Duodenal mucosa (tissue), 2 donors: ENCODE results near the gene TMEM217.
"Not testable (repeated sequence)": the region's sequence is repeated elsewhere in the genome, so short reads cannot be mapped to it uniquely, and the experiment has no call there.

ENCODE experiments used
- H3K27ac ChIP-seq: one replicate; pipeline ENCODE4 v1.7.0; 2013; ENCODE audit warnings: low read depth, low read length
- H3K27me3 ChIP-seq, 2 donors: one replicate each; pipeline ENCODE4 v1.7.0; 2013; ENCODE audit warnings: low read length in 2 of 2, control low read depth in 1 of 2; ENCODE audit not compliant: insufficient read depth in 2 of 2, control insufficient read depth in 1 of 2
- H3K36me3 ChIP-seq, 2 donors: one replicate each; pipeline ENCODE4 v1.7.0; 2013; ENCODE audit warnings: low read length in 2 of 2, control low read depth in 1 of 2; ENCODE audit not compliant: insufficient read depth in 2 of 2, control insufficient read depth in 1 of 2
- H3K4me1 ChIP-seq, 2 donors: one replicate each; pipeline ENCODE4 v1.7.0; 2013; ENCODE audit warnings: low read length in 2 of 2, control low read depth in 1 of 2; ENCODE audit not compliant: insufficient read depth in 2 of 2, control insufficient read depth in 1 of 2
- H3K4me3 ChIP-seq, 2 donors: one replicate each; pipeline ENCODE4 v1.7.0; 2013; ENCODE audit warnings: low read length in 2 of 2, low read depth in 1 of 2
- H3K9ac ChIP-seq, 2 donors: one replicate each; pipeline ENCODE4 v1.7.0; 2013; ENCODE audit warnings: low read length in 2 of 2, low read depth in 1 of 2
- H3K9me3 ChIP-seq, 2 donors: one replicate each; pipeline ENCODE4 v1.7.0; 2013; ENCODE audit warnings: low read length in 2 of 2, control low read depth in 1 of 2; ENCODE audit not compliant: control insufficient read depth in 1 of 2

The TMEM217 gene

GRCh38 chr6:37298958-37299357 lies 41.0 kb upstream of the TMEM217 start:
- H3K27me3 ChIP-seq, result no peaks in the 10 kb centered on the region
- no peaks in the 10 kb centered on the region for H3K4me1 ChIP-seq
- no peak overlapping the region for H3K9ac ChIP-seq
- H3K36me3 ChIP-seq, result peaks cover 24 to 41% of the 10 kb centered on the region in 2 donors
- H3K4me3 ChIP-seq, result no peak overlapping the region
- no peak overlapping the region for H3K27ac ChIP-seq
- no peaks in the 10 kb centered on the region for H3K9me3 ChIP-seq

GRCh38 chr6:37297637-37298036 lies 39.7 kb upstream of the TMEM217 start:
- H3K4me3 ChIP-seq, H3K27me3 ChIP-seq, H3K4me1 ChIP-seq, H3K9me3 ChIP-seq, H3K9ac ChIP-seq, H3K27ac ChIP-seq: not testable (repeated sequence)
- H3K36me3 ChIP-seq, result peaks cover 17 to 36% of the 10 kb centered on the region in 2 donors

GRCh38 chr6:37293426-37293825 lies 35.5 kb upstream of the TMEM217 start:
- Histone ChIP-seq H3K4me3 (no peak overlapping the region), H3K9ac (no peak overlapping the region), H3K27ac (no peak overlapping the region), H3K9me3 (no peaks in the 10 kb centered on the region), H3K4me1 (no peaks in the 10 kb centered on the region), H3K36me3 (peaks cover 23 to 53% of the 10 kb centered on the region in 2 donors), H3K27me3 (no peaks in the 10 kb centered on the region)

- Histone ChIP-seq H3K4me1 (no peaks in the 10 kb centered on the region), H3K9ac (no peak overlapping the region), H3K36me3 (peaks cover 19 to 56% of the 10 kb centered on the region in 2 donors), H3K4me3 (no peak overlapping the region), H3K9me3 (no peaks in the 10 kb centered on the region), H3K27me3 (no peaks in the 10 kb centered on the region), H3K27ac (no peak overlapping the region)
Observed at GRCh38 chr6:37289931-37290330, 32.0 kb upstream of the TMEM217 start.

GRCh38 chr6:37288247-37288646 lies 30.3 kb upstream of the TMEM217 start:
- Histone ChIP-seq H3K9ac (no peak overlapping the region), H3K9me3 (no peaks in the 10 kb centered on the region), H3K27ac (no peak overlapping the region), H3K4me3 (no peak overlapping the region), H3K27me3 (no peaks in the 10 kb centered on the region), H3K4me1 (no peaks in the 10 kb centered on the region), H3K36me3 (peaks cover 36 to 63% of the 10 kb centered on the region in 2 donors)

- Histone ChIP-seq H3K27me3 (no peaks in the 10 kb centered on the region), H3K4me1 (no peaks in the 10 kb centered on the region), H3K36me3 (peaks cover 42 to 67% of the 10 kb centered on the region in 2 donors), H3K4me3 (no peak overlapping the region), H3K9me3 (no peaks in the 10 kb centered on the region), H3K27ac (no peak overlapping the region), H3K9ac (no peak overlapping the region)
Observed at GRCh38 chr6:37287519-37288157, 29.7 kb upstream of the TMEM217 start.

DNA sequence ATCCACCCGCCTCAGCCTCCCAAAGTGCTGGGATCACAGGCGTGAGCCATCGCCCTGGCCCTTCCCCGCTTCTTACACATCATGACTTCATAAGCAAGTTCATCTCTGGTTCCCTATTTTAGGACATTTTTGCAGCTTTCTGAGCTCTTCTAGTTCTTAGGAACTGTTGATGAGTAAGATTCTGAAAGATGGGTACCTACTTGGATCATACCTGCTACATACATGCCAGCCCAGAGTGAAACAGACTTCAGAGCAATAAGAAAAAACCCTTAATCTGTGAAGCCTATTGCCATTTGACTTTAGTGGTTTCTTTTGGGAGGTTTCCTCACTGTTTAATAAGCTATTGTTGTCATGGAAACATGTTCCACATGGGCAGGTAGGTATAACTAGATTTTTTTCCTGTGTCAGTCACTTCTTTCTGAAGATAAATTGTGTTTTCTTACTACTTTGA lies 27.9 kb upstream of the TMEM217 start:
- H3K27me3 ChIP-seq, result no peaks in the 10 kb centered on the region
- no peak overlapping the region for H3K4me3 ChIP-seq
- H3K9me3 ChIP-seq, result no peaks in the 10 kb centered on the region
- no peaks in the 10 kb centered on the region for H3K4me1 ChIP-seq
- no peak overlapping the region for H3K27ac ChIP-seq
- no peak overlapping the region for H3K9ac ChIP-seq
- H3K36me3 ChIP-seq, result peaks cover 39 to 59% of the 10 kb centered on the region in 2 donors

DNA sequence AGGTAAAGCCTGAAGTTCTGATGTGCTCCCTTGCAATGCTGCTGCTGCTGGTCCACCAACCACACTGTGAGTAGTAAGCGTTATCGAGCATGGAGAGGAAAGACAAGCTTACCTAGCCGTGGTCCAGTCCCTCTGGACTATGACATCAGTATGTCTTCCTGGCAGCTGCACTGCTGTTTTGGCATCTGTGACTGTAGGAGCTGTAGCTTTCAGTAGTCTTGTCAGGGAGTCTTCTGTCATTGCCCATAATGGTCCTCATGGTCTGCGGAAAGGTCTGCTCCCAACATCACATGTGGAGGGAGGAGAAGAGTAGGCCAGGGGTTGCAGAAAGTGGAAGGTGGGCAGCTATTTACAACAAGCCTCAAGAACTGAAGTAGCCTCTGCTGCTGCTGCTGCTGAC lies 26.8 kb upstream of the TMEM217 start:
- H3K9ac ChIP-seq, result no peak overlapping the region
- H3K9me3 ChIP-seq, result no peaks in the 10 kb centered on the region
- no peak overlapping the region for H3K4me3 ChIP-seq
- H3K27me3 ChIP-seq, result no peaks in the 10 kb centered on the region
- no peaks in the 10 kb centered on the region for H3K4me1 ChIP-seq
- H3K27ac ChIP-seq, result no peak overlapping the region
- peaks cover 42 to 65% of the 10 kb centered on the region in 2 donors for H3K36me3 ChIP-seq

DNA sequence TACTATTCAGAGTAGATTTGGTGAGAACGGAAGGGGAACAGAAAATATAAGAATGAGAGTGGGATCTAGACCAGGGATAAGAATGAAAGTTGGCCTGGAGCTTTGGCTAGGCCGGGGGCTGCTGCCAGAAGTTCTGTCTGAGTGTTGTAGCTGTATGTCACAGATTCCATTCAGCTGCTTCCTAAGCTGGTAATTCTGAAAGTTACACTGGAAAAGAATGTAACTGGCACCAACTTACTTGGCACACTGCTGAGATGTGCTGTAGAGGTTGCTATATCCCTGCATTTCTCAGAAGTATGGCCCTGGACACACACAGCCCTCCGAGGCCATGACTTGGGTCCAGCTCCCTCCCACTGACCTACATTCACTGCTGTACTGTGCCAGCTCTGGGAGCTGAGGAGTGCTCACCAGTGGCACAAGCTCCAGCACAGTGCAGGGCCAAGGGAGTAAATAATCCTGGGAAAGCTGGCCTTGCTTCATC lies 25.8 kb upstream of the TMEM217 start:
- Histone ChIP-seq H3K36me3 (peaks cover 45 to 64% of the 10 kb centered on the region in 2 donors), H3K4me3 (no peak overlapping the region), H3K4me1 (no peaks in the 10 kb centered on the region), H3K9me3 (no peaks in the 10 kb centered on the region), H3K27ac (no peak overlapping the region), H3K27me3 (no peaks in the 10 kb centered on the region), H3K9ac (no peak overlapping the region)

GRCh38 chr6:37283268-37283667 lies 25.3 kb upstream of the TMEM217 start:
- Histone ChIP-seq H3K9me3 (no peaks in the 10 kb centered on the region), H3K4me3 (no peak overlapping the region), H3K27me3 (no peaks in the 10 kb centered on the region), H3K4me1 (no peaks in the 10 kb centered on the region), H3K9ac (no peak overlapping the region), H3K27ac (no peak overlapping the region), H3K36me3 (peaks cover 45 to 64% of the 10 kb centered on the region in 2 donors)
